Upper lobe of left lung (tissue), 4 donors: ENCODE results near the gene NAV2.

ENCODE experiments used
- CTCF ChIP-seq, 6 experiments: fragments of 450-650 bp in 4 of 6; fragments of 200-600 bp in 2 of 6; sonication (generic) in 2 of 6; IDR thresholded peaks; one replicate each; pipeline ENCODE4 v1.5.1; 2016 to 2019; ENCODE audit warnings: antibody characterized with exemption in 6 of 6
- POLR2A ChIP-seq, 4 donors: fragments of 450-650 bp; IDR thresholded peaks; one replicate each; pipeline ENCODE4 v1.5.1; 2016 to 2017; ENCODE audit warnings: antibody characterized with exemption in 4 of 4, mild to moderate bottlenecking in 2 of 4

GRCh38 chr11:19810852-19811251 is 98.2 kb downstream of the NAV2 start:
- TF ChIP-seq POLR2A (IDR thresholded peaks at IDR 0.05) (no peak), CTCF (IDR thresholded peaks at IDR 0.05) (no peak)
